IMR-90 (cell line): Measurements from ENCODE around the gene ABHD10. TPM values are rescaled to one million over a fixed set of nuclear protein-coding genes. Genes with fewer than 3 reads are reported as not detected.

ENCODE experiments used
- ATAC-seq: fragments of 200-7000 bp; cut with Tn5 transposase; 2 replicates; pipeline ENCODE4 v1.9.1; 2020; ENCODE audit warnings: low read depth, mild to moderate bottlenecking, moderate library complexity
- BruUV-seq: library from RNA; stranded (reverse); fragments of 400-500 nt; replicated peaks from 2 replicates; lab custom pipeline; 2021; lab: Mats Ljungman, UMichigan
- CTCF ChIA-PET: fragments of 300-600 bp; formaldehyde crosslinking; extraction: SDS; loops from one replicate; lab custom pipeline; 2021; ENCODE audit warnings: antibody characterized with exemption; lab: Yijun Ruan, JAX
- POLR2A ChIA-PET: fragments of 300-600 bp; sonication (Branson Sonifier 250); formaldehyde crosslinking; loops from one replicate; lab custom pipeline; 2022; ENCODE audit warnings: antibody characterized with exemption; ENCODE audit not compliant: unreplicated experiment; lab: Charles Lee
- DNase-seq: peaks from one replicate; pipeline ENCODE4 v3.0.0; 2013
- H2AFZ ChIP-seq: replicated peaks from 2 replicates; pipeline ENCODE3; 2013; ENCODE audit warnings: low read length, mild to moderate bottlenecking; ENCODE audit not compliant: poor library complexity
- H2AK5ac ChIP-seq: 2 replicates; pipeline ENCODE4 v1.6.1; 2013; ENCODE audit warnings: low read depth, low read length, inconsistent platforms
- H2AK9ac ChIP-seq: replicated peaks from 2 replicates; pipeline ENCODE3; 2013; ENCODE audit warnings: mild to moderate bottlenecking, low read depth, low read length, moderate library complexity; ENCODE audit not compliant: poor library complexity
- H2BK120ac ChIP-seq: 2 replicates; pipeline ENCODE4 v1.6.1; 2013; ENCODE audit warnings: low read depth, low read length, inconsistent platforms
- H2BK15ac ChIP-seq: 3 replicates; pipeline ENCODE4 v1.6.1; 2013; ENCODE audit warnings: low read depth, low read length, inconsistent platforms
- H2BK20ac ChIP-seq: 2 replicates; pipeline ENCODE4 v1.6.1; 2013; ENCODE audit warnings: low read depth, mild to moderate bottlenecking, inconsistent platforms, low read length, moderate library complexity
- H2BK5ac ChIP-seq: 2 replicates; pipeline ENCODE4 v1.6.1; 2013; ENCODE audit warnings: mild to moderate bottlenecking, low read depth, low read length, inconsistent platforms; ENCODE audit not compliant: poor library complexity, severe bottlenecking
- H3K14ac ChIP-seq: replicated peaks from 2 replicates; pipeline ENCODE4 v1.6.1; 2013; ENCODE audit warnings: low read depth, low read length, inconsistent platforms
- H3K18ac ChIP-seq: 2 replicates; pipeline ENCODE4 v1.6.1; 2013; ENCODE audit warnings: low read depth, low read length, control low read depth
- H3K23ac ChIP-seq: 2 replicates; pipeline ENCODE4 v1.6.1; 2013; ENCODE audit warnings: low read depth, low read length, inconsistent platforms
- H3K27ac ChIP-seq: 2 replicates; pipeline ENCODE4 v1.5.1; 2013; ENCODE audit warnings: mild to moderate bottlenecking, control low read depth, low read length; ENCODE audit not compliant: insufficient read depth
- H3K27me3 ChIP-seq: 2 replicates; pipeline ENCODE4 v1.6.1; 2013; ENCODE audit warnings: low read length; ENCODE audit not compliant: control insufficient read depth, insufficient read depth
- H3K36me3 ChIP-seq: 2 replicates; pipeline ENCODE4 v1.6.1; 2013; ENCODE audit warnings: low read length, mixed read lengths; ENCODE audit not compliant: control insufficient read depth, insufficient read depth
- H3K4ac ChIP-seq: 2 replicates; pipeline ENCODE4 v1.6.1; 2013; ENCODE audit warnings: low read depth, low read length, inconsistent platforms
- H3K4me1 ChIP-seq: 2 replicates; pipeline ENCODE4 v1.6.1; 2013; ENCODE audit warnings: low read length, mixed read lengths; ENCODE audit not compliant: control insufficient read depth, insufficient read depth
- H3K4me2 ChIP-seq: 2 replicates; pipeline ENCODE4 v1.6.1; 2013; ENCODE audit warnings: low read depth, mild to moderate bottlenecking, control low read depth, low read length, moderate library complexity
- H3K4me3 ChIP-seq: 2 replicates; pipeline ENCODE4 v1.5.1; 2013; ENCODE audit warnings: low read depth, mild to moderate bottlenecking, control low read depth, low read length, moderate library complexity; ENCODE audit not compliant: insufficient read depth
- H3K56ac ChIP-seq: 2 replicates; pipeline ENCODE4 v1.6.1; 2013; ENCODE audit warnings: low read length, inconsistent platforms; ENCODE audit not compliant: insufficient read depth; ENCODE audit errors: extremely low read depth
- H3K79me1 ChIP-seq, 2 experiments: 2 replicates each; pipeline ENCODE4 v1.6.1; 2013; ENCODE audit warnings: low read length in 2 of 2, inconsistent platforms in 1 of 2, low read depth in 1 of 2
- H3K9ac ChIP-seq: 2 replicates; pipeline ENCODE4 v1.6.1; 2013; ENCODE audit warnings: low read depth, low read length, control low read depth
- H3K9me1 ChIP-seq: 2 replicates; pipeline ENCODE4 v1.6.1; 2013; ENCODE audit warnings: low read length, inconsistent platforms; ENCODE audit not compliant: insufficient read depth
- H3K9me3 ChIP-seq: 2 replicates; pipeline ENCODE4 v1.6.1; 2013; ENCODE audit warnings: low read length; ENCODE audit not compliant: control insufficient read depth, insufficient read depth
- H4K20me1 ChIP-seq: 2 replicates; pipeline ENCODE4 v1.6.1; 2013; ENCODE audit warnings: low read length, inconsistent platforms; ENCODE audit not compliant: insufficient read depth
- H4K5ac ChIP-seq: 2 replicates; pipeline ENCODE4 v1.6.1; 2013; ENCODE audit warnings: mild to moderate bottlenecking, low read depth, low read length, control low read depth
- H4K8ac ChIP-seq, 2 experiments: 2 replicates each; pipeline ENCODE4 v1.6.1; 2013; ENCODE audit warnings: low read depth in 2 of 2, low read length in 2 of 2, control low read depth in 1 of 2, inconsistent platforms in 1 of 2
- H4K91ac ChIP-seq: 2 replicates; pipeline ENCODE4 v1.6.1; 2013; ENCODE audit warnings: low read depth, low read length, inconsistent platforms; ENCODE audit not compliant: insufficient read depth
- BHLHE40 ChIP-seq: fragments of 150-350 bp; IDR thresholded peaks from 2 replicates; pipeline ENCODE4 v1.6.1; 2016; ENCODE audit warnings: mild to moderate bottlenecking, low read depth, low read length
- CEBPB ChIP-seq: IDR thresholded peaks from 2 replicates; pipeline ENCODE4 v1.6.1; 2012; ENCODE audit warnings: low read depth, low read length, improper control_type of control experiment
- FOS ChIP-seq: fragments of 150-350 bp; IDR thresholded peaks from 2 replicates; pipeline ENCODE4 v1.6.1; 2016; ENCODE audit warnings: low read depth, low read length
- MAFK ChIP-seq: IDR thresholded peaks from 2 replicates; pipeline ENCODE4 v1.6.1; 2012; ENCODE audit warnings: low read depth, low read length, improper control_type of control experiment
- MAZ ChIP-seq: IDR thresholded peaks from 2 replicates; pipeline ENCODE4 v1.6.1; 2012; ENCODE audit warnings: low read depth, mild to moderate bottlenecking, low read length, improper control_type of control experiment, moderate library complexity, borderline replicate concordance
- MXI1 ChIP-seq: IDR thresholded peaks from 2 replicates; pipeline ENCODE4 v1.6.1; 2012; ENCODE audit warnings: low read depth, mild to moderate bottlenecking, low read length, moderate library complexity, borderline replicate concordance
- NFE2L2 ChIP-seq: fragments of 150-350 bp; IDR thresholded peaks from 2 replicates; pipeline ENCODE4 v1.6.1; 2016; ENCODE audit warnings: low read depth, mild to moderate bottlenecking, low read length
- RAD21 ChIP-seq: IDR thresholded peaks from 2 replicates; pipeline ENCODE4 v1.6.1; 2012; ENCODE audit warnings: low read length, improper control_type of control experiment
- RCOR1 ChIP-seq: IDR thresholded peaks from 2 replicates; pipeline ENCODE4 v1.6.1; 2012; ENCODE audit warnings: mild to moderate bottlenecking, low read length, improper control_type of control experiment; ENCODE audit not compliant: insufficient replicate concordance
- RFX5 ChIP-seq: IDR thresholded peaks from 2 replicates; pipeline ENCODE4 v1.8.0; 2012; ENCODE audit warnings: low read depth, mild to moderate bottlenecking, low read length, moderate library complexity
- WGBS, 2 experiments: methylation state at CpG; one replicate each; pipeline versions ENCODE4 v1.1.5 to v1.1.7; 2013; ENCODE audit warnings: missing lambda C conversion rate in 2 of 2; ENCODE audit not compliant: insufficient read length in 1 of 2; ENCODE audit errors: extremely low coverage in 2 of 2; 5-methylcytosine and 5-hydroxymethylcytosine counted together
- dilution Hi-C: fragments of 300-500 bp; cut with HindIII; formaldehyde crosslinking; loops from one replicate; pipeline ENCODE4 v1.14.3; 2018; ENCODE audit warnings: low sequenced_read_pairs; ENCODE audit not compliant: unreplicated experiment
- in situ Hi-C: fragments of 300-500 bp; cut with MboI; formaldehyde crosslinking; loops from 3 replicates; pipeline ENCODE4 v1.14.3; 2019; ENCODE audit warnings: low sequenced_read_pairs, inconsistent platforms, mixed read lengths
- intact Hi-C: fragments of 100-400 bp; cut with micrococcal nuclease; formaldehyde crosslinking; loops from 2 replicates; pipeline ENCODE4 v1.10.0; 2022
- polyA plus RNA-seq, 3 experiments: library from polyadenylated mRNA; depleted of rRNA; stranded (reverse); fragments of >200 nt; gene quantifications; 2 replicates each; pipeline ENCODE4 v1.2.3, GENCODE V29; 2012; ENCODE audit warnings: low replicate concordance in 1 of 3
- total RNA-seq: library from RNA; depleted of rRNA; stranded (reverse); fragments of >200 nt; gene quantifications from 2 replicates; pipeline ENCODE4 v1.2.3, GENCODE V29; 2012
- TF ChIP-seq, protein P1 (sequence below): fragments of 150-350 bp; IDR thresholded peaks from 2 replicates; pipeline ENCODE4 v1.6.1; 2016; ENCODE audit warnings: low read depth, mild to moderate bottlenecking, low read length, moderate library complexity, borderline replicate concordance
- TF ChIP-seq, protein P2 (sequence below): fragments of 150-350 bp; IDR thresholded peaks from 2 replicates; pipeline ENCODE4 v1.6.1; 2017; ENCODE audit warnings: mild to moderate bottlenecking, antibody characterized with exemption, low read length, low read depth

ABHD10 gene
- total and polyA plus RNA-seq, 2 of the 4 experiments (the other 2 are of a cell fraction), result 24.7 to 57.2 TPM

DNA sequence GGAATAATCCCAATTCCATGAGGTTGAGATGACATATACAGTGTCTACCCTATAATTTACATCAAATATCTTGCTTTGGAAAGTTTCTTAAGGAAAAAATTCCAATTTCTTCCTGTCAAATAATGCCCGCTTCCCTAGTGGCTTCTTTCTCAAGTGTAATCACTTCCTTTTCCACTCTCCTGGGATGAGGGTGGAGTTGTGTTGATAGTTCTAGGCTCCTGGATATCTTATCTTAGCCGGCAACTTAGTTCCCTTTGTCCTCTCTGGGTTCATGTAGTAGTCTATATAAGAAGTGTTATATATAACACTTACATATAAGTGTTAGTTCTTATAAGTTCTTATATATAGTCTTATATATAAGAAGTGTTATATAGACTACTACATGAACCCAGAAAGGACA lies 30.8 kb downstream of the ABHD10 start:
- H3K4ac ChIP-seq, result no peak overlapping the region
- intact Hi-C loops, result no loop called here

More for the DNA sequence above, 30.8 kb downstream of the ABHD10 start:
- ATAC-seq (no peak), DNase-seq (no peak)
- Histone ChIP-seq H2BK15ac (no peak overlapping the region), H3K4me1 (peaks cover 8% of the 10 kb centered on the region), H4K8ac (no peak overlapping the region), H3K4me2 (no peak overlapping the region), H3K14ac (no peak overlapping the region), H3K27me3 (no peaks in the 10 kb centered on the region), H3K9ac (no peak overlapping the region), H2AK5ac (no peak overlapping the region), H3K56ac (no peak overlapping the region), H3K79me1 (no peaks in the 10 kb centered on the region), H3K36me3 (no peaks in the 10 kb centered on the region), H3K18ac (no peak overlapping the region), H4K91ac (no peak overlapping the region), H3K9me3 (no peaks in the 10 kb centered on the region), H2AFZ (no peak overlapping the region), H3K9me1 (no peaks in the 10 kb centered on the region), H2AK9ac (no peak overlapping the region), H4K20me1 (no peaks in the 10 kb centered on the region), H2BK120ac (no peak overlapping the region), H2BK5ac (no peak overlapping the region), H3K4me3 (no peak overlapping the region), H2BK20ac (no peak overlapping the region), H4K5ac (no peak overlapping the region), H3K23ac (no peak overlapping the region), H3K27ac (no peak overlapping the region)
- no TSS peak for BruUV-seq
- in situ Hi-C loops, result no loop called here
- no CpG with 5 or more reads among the region's 2 CpGs for WGBS, 2 experiments
- TF ChIP-seq RFX5, result no peak
- no peak for TF ChIP-seq RAD21
- no peak for TF ChIP-seq RCOR1
- TF ChIP-seq, protein P1, sequence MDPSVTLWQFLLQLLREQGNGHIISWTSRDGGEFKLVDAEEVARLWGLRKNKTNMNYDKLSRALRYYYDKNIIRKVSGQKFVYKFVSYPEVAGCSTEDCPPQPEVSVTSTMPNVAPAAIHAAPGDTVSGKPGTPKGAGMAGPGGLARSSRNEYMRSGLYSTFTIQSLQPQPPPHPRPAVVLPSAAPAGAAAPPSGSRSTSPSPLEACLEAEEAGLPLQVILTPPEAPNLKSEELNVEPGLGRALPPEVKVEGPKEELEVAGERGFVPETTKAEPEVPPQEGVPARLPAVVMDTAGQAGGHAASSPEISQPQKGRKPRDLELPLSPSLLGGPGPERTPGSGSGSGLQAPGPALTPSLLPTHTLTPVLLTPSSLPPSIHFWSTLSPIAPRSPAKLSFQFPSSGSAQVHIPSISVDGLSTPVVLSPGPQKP, result no peak
- no peak for TF ChIP-seq FOS
- TF ChIP-seq BHLHE40, result no peak
- no peak for TF ChIP-seq MAZ
- TF ChIP-seq, protein P2, sequence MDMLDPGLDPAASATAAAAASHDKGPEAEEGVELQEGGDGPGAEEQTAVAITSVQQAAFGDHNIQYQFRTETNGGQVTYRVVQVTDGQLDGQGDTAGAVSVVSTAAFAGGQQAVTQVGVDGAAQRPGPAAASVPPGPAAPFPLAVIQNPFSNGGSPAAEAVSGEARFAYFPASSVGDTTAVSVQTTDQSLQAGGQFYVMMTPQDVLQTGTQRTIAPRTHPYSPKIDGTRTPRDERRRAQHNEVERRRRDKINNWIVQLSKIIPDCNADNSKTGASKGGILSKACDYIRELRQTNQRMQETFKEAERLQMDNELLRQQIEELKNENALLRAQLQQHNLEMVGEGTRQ, result no peak
- no peak for TF ChIP-seq CEBPB
- no peak for TF ChIP-seq NFE2L2
- no peak for TF ChIP-seq MXI1
- no peak for TF ChIP-seq MAFK
- dilution Hi-C loops, result no loop called here
- POLR2A ChIA-PET, result no interaction called here
- CTCF ChIA-PET, result interaction anchor here (1.6 kb wide), 1 partner anchor 20 kb away, joined by 5 read pairs; no protein-coding TSS in a partner anchor
